T-helper 2 cell (primary cell): Measurements from ENCODE around the gene RFX2.

Source experiments
- DNase-seq, 5 experiments: peaks; one replicate each; pipeline versions ENCODE4 v3.0.0 to v3.0.0-alpha.2; 2012 to 2022

RFX2 gene

GRCh38 chr19:6059396-6059947 is 50.8 kb downstream of the RFX2 start:
- no peak for DNase-seq

DNA sequence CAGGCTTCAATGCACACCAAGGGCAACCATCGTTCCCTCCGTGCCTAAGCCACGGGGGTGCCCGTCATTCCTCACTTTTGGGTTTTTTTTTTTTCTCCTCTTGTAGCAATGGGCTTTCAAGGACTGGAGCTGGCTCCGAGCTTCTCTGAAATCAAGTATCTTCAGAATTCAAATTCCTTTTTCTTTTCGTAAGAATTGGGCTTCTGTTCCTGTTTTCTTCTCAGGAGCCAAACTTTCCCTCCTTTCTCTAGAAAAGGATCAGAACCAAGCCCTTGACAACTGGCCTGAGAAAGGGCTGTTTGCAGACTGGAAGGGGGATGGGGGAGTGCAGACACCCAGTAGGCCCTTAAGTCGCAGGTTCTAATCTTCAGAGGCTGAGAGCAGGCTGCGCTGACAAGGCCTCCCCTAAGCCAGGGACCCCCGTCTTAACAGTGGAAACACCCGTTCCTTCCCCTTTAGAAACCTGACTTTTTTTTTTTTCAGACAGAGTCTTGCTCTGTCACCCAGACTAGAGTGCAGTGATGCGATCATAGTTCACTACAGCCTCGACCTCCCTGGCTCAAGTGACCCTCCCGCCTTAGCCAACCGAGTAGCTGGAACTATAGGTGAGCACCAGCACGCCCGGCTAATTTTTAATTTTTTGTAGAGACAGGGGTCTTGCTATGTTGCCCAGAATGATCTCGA is 51.6 kb downstream of the RFX2 start:
- DNase-seq = no peak

GRCh38 chr19:6057651-6058517 is 52.4 kb downstream of the RFX2 start:
- DNase-seq = no peak

DNA sequence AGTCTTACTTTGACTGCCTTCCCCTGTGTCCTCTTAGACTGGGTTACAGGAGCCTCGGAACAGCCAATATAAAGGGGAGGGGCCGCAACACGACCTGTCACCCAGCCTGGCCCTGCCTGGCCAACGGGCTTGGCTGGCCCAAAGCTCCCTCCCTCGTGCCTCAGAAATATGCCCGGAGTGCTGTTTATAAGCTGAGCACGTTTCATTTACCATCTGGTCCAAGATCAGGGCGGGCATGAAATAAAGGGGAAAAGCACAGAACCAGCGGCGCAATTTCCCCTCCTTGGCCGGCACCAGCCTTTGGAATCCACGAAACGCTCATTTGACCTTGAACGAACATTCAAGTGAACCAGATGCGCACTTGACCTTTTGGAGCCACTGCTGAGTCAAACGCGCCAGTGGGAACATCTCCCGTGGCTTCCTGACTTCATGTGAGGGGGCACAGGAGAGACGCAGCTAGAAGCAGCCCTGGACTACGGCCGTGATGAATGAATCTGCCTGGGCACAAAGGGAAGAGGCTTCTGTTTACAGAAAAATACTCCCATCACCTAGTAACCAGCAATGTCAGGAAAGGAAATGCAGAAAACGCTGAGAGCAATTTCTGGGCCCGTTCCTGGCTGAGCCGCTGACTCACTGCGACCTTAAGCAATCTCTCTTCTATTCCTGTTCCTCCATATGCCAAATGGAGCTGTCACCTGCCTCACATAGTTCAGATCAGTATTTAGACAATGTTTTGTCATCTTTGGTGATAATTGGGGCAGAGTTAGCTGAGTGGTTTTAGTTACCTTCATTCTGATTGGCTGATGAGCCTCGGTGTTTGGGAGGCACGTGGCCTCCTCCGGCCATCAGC is 53.3 kb downstream of the RFX2 start:
- DNase-seq = no peak

DNA sequence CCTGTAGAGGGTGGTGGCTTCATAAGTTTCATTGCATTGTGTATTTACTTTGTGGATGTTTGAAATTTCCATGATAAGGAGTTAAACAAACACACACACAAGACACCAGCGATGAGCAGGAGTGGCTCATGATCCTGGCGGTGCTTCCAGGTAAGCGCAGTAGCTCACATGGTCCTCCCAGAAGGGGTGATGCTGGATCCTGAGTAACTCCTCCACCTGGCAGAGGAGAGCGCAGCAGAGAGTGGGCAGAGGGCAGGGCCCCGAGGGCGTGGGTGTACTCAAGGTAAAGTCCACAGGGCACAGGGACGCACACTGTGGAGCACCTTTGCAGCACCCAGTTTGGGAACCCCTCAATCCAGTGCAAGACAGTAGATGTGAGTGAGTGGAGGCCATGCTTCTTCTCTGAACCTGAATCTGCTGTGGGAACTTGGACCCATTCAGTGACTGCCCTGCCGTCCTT is 54.0 kb downstream of the RFX2 start:
- DNase-seq = no peak

DNA sequence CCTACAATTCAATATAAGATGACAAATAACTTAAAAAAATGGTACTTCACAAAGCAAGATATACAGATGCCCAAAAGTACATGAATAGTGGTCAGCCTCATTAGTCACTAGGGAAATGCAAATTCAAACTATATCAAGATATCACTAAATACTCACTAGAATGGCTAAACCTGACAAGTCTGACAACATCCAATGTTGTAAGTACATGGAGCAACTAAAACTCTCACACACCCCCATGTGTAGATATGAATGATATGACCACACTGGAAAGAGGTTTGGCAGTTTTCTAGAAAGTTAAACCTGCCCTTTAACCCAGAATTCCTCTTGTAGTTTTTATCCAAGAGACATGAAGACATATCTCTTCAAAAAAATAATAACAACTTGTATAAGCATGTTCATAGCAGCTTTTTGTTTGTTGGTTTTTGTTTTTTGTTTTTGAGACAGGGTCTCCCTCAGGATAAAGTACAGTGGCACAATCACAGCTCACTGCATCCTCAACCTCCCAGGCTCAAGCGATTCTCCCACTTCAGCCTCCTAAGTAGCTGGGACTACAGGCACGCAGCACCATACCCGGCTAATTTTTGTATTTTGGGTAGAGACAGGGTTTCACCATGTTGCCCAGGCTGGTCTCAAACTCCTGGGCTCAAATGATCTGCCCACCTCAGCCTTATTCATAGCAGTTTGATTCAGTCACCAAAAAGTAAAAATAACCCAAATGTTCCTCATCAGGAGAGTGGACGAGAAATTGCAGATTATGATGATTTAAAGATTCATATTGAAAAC is 55.1 kb downstream of the RFX2 start:
- no peak for DNase-seq

DNA sequence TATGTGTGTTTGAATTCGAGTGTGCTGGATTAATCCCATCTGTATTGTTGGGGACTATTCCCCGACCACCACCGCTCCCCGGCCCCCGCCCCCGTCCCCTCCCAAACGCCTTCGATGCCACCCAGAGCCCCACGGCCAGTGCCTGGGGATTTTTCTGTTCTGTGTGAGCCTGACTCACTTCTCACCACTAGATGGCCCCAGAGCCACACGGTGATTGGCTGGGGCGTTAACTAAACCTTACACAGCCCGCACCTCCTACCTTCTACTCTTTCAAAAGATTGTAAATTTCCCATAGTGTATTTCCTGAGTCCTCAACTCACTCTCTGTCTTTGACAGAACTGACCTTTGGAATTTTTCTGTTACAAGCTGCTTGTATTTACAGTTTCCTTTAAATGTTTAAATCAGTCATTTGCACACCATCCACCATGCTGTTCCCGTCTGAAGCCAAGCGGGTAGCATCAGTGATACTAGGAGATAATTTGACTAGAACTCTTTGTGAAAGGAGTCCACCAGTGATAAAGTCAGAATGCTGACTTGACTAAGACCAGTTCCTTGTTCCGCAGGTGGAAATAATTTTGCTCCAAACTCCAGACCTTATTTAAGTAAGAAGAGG is 61.4 kb downstream of the RFX2 start:
- DNase-seq = peak; percentile 33 to 73 (median 67)

GRCh38 chr19:6048348-6048747 is 62.0 kb downstream of the RFX2 start:
- no peak for DNase-seq

- no peak for DNase-seq
Measured at GRCh38 chr19:6047741-6048251, 62.5 kb downstream of the RFX2 start.

GRCh38 chr19:6047256-6047655 is 63.0 kb downstream of the RFX2 start:
- DNase-seq = no peak

DNA sequence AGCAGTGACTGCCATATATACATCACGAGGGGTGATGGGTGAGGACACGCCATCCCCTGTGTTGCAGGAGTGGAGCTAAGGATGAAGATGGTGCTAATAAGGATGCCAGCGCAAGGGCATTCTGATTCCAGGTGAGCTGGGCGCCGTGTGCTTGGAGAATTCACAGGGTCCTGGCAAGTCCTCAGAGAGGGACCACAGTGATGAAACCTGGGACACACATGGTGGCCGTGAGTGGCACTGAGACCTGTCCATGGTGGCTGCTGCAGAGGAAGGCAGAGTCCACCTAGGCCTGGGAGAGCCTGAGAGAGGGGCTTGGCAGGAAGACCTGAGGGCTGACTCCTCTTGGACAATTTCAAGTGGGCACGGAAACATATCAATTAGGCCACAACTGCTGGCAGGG is 65.2 kb downstream of the RFX2 start:
- no peak for DNase-seq

DNA sequence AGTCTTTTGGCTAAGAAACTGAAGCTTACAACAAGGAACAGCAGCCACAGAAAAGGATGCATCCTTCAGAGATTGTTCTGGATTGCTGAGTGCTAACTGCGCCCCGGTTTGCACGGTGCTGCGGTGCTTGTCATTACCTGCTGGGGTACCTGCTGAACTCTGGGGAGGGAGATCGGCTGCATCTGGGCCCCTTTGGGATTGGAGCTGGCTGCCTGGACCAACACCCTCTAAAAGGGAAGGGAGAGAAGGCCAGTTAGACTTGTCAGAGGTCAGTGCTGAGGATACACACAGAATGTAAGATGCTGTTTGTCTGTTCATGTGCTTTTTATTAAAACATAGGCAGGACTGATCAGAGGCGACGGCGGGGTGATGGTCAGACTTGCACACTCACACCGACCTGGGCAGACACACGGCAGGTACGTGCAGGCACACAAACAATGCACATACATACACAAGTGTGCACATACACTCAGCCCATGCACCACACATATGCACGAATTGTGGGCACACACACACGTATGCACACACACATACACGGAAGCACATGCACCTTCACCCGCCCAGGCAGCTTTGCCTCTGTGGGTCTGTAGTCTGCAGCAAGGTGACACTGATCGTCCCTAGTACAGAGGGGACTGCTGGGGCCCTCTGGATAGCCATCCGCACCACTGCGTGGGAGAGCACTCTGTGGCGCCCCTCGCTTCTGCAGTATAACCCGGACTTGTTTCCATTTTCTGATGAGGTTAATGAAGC is 66.1 kb downstream of the RFX2 start:
- no peak for DNase-seq

DNA sequence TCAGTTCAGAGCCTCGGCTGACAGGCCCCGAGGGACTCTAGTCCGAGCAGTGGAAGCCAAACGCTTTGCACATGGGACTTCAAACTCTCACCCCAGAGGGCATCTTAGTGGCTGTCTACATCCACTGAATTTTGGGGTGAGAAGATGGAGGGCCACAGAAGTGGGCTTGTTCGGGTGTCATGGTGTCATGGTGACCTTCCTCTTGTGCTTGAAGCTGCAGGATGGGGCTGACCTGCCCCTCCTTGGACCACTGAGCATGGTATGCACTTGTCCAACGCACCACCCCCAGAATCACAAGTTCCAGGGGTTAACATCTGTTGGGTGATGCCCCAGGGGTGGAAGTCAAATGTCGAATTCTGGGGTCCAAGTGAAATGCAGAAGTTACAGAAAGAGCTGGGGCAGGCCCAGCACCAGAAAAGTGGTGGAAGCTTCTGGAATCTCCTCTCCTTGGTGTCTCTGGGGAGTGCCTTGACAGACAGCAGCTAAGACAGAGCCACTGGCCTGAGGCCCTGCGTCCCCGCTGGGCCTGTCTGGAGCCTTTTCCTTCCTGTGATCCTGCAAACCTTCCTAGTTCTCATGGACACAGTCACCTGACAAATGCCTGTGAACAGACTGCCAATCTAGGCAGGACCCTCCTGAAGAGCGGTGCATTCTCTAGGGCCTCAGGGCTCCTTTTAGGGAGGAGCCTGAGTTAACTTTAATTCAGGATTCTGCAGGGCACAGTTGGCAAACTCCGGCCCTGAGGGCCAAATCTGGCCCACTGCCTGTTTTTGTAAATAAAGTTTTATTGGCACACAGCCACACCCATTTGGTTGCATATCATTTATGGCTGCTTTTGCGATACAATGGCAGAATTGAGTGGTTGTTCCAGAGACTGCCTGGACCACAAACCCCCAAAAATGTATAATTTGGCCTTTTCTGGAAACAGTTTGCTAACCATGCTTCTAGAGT is 67.2 kb downstream of the RFX2 start:
- no peak for DNase-seq

DNA sequence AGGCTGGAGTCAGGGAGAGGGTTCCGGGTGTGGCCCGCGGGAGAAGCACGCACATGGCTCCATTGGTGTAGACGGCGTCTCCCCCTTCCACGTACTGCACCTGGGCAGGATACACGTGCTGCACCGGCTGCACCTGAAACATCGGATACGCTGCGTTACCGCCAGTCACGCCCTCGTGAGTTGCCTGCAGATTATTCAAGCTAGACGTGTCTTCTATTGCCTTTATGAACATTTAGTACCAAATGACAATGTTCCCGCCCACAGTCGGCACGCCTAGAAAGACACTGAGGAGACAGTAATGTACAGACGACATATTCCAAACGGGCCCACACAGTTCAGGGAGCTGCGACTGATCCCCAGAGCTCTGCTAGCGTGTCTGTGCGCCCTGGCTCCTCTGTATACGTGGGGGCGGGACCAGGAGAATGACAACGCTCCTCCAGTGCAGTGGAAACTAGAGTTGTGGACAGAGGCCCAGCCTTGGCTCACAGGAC is 68.3 kb downstream of the RFX2 start:
- DNase-seq = no peak

- DNase-seq = no peak
Measured at GRCh38 chr19:6041071-6041470, 69.2 kb downstream of the RFX2 start.

DNA sequence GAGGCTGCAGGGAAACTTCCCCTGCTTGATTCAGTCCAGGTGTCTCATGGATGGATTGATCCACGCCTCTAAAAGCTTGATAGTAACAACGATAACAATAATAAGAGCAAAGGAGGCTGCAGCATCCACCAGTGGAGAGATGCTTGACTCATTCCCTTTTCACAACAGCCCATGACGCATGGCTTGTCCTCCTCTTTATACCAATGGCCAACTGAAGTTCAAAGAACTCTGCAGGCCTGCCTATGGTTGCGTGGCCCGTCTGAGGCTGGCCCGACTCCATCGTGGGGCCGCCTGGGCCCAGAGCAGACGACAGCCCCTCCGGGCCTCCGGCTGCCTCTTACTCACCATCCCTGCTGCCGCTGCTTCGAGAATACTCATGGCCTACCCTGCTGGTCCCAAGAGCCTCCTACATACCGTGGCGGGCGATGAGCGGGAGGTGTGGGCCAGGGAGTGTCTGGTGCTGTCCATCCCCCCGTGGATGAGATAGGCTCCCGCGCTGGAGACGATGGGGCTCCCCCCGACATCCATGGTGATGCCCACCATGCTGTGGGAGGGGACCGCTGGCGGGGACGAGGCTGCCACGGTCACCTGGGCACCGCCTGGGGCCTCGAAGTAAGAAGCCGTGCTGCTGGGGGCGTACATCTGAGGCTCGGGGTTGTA is 70.6 kb downstream of the RFX2 start:
- no peak for DNase-seq

GRCh38 chr19:6038634-6039405 is 71.5 kb downstream of the RFX2 start:
- peak in 1 of 5 experiments; percentile 29 for DNase-seq

DNA sequence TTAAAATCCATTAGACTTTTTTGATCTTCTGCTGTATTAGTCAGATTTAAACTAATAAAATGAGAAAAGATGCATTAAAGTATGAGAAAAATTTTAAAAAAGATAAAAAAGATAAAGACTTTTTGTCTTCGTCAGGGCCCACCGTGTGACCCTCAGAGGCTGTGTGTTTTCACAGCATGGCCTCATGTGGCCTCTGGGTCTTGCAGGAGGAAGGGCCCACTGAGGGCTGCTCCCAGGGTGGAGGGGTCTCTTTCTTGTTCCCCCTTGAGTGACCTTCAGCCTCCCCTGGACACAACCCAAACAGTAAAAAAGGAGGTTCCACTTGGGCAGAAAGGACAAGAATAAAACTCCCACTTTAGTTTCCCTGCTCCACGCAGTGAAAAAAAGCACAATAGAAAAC is 75.3 kb downstream of the RFX2 start:
- DNase-seq = no peak
